Prostate gland (tissue), 2 donors: ENCODE data around the gene NUP133. TPM values are rescaled to one million over a fixed set of nuclear protein-coding genes. Genes with fewer than 3 reads are reported as not detected.
"Not testable (repeated sequence)": the region's sequence is repeated elsewhere in the genome, so short reads cannot be mapped to it uniquely, and the experiment has no call there.

ENCODE experiments used
- DNase-seq: peaks from one replicate; pipeline ENCODE4 v3.0.0-alpha.2; 2019; ENCODE audit warnings: low spot score
- H3K27ac ChIP-seq, 2 donors: fragments of 200-600 bp; sonication (generic); 2 replicates each; pipeline ENCODE4 v1.5.1; 2017 to 2019
- H3K27me3 ChIP-seq: fragments of 200-600 bp; sonication (generic); replicated peaks from 2 replicates; pipeline ENCODE4 v1.5.1; 2019; ENCODE audit not compliant: insufficient read depth
- H3K36me3 ChIP-seq, 2 donors: fragments of 200-600 bp; sonication (generic); 1 replicate in 1 of 2; 2 replicates in 1 of 2; pipeline versions ENCODE4 v1.5.1 to v1.8.1; 2017 to 2019
- H3K4me1 ChIP-seq: fragments of 200-600 bp; sonication (generic); replicated peaks from 2 replicates; pipeline ENCODE4 v1.5.1; 2019
- H3K4me3 ChIP-seq, 2 donors: fragments of 200-600 bp; sonication (generic); 2 replicates each; pipeline ENCODE4 v1.5.1; 2017 to 2019
- H3K9me3 ChIP-seq: fragments of 200-600 bp; sonication (generic); 2 replicates; pipeline ENCODE4 v1.5.1; 2017
- CTCF ChIP-seq, 4 experiments: fragments of 200-600 bp in 2 of 4; fragments of 450-650 bp in 2 of 4; sonication (generic) in 2 of 4; IDR thresholded peaks; 1 replicate in 3 of 4; 2 replicates in 1 of 4; pipeline ENCODE4 v1.5.1; 2016 to 2019; ENCODE audit warnings: antibody characterized with exemption in 4 of 4, mild to moderate bottlenecking in 2 of 4, moderate library complexity in 2 of 4
- POLR2A ChIP-seq: fragments of 450-650 bp; IDR thresholded peaks from one replicate; pipeline ENCODE4 v1.6.1; 2016; ENCODE audit warnings: antibody characterized with exemption, mild to moderate bottlenecking
- POLR2AphosphoS5 ChIP-seq: sonication (generic); formaldehyde crosslinking; IDR thresholded peaks from one replicate; pipeline ENCODE4 v1.6.1; 2017; ENCODE audit warnings: antibody characterized with exemption
- WGBS: methylation state at CpG from one replicate; pipeline ENCODE4 v1.1.5; 2018; 5-methylcytosine and 5-hydroxymethylcytosine counted together
- intact Hi-C: fragments of 100-400 bp; cut with DNase I; formaldehyde crosslinking; loops from one replicate; pipeline ENCODE4 v1.14.2; 2022
- total RNA-seq, 2 donors: library from RNA; depleted of rRNA; stranded (reverse); fragments of >200 nt; gene quantifications; one replicate each; pipeline ENCODE4 v1.1.0, GENCODE V29; 2016

The NUP133 gene
- total RNA-seq, 2 donors from 2014 or later: 26.3 to 36.4 TPM

GRCh38 chr1:229529639-229530038 is 21.5 kb upstream of the NUP133 start:
- H3K27ac ChIP-seq: no peak overlapping the region
- H3K9me3 ChIP-seq: no peaks in the 10 kb centered on the region
- intact Hi-C loops: no loop called here
- TF ChIP-seq CTCF (IDR thresholded peaks at IDR 0.05): no peak
- TF ChIP-seq POLR2AphosphoS5: no peak
- no peak for TF ChIP-seq POLR2A
- no peak for DNase-seq
- peaks cover 0 to 14% of the 10 kb centered on the region in 2 donors for H3K36me3 ChIP-seq
- no peaks in the 10 kb centered on the region for H3K4me1 ChIP-seq
- no peaks in the 10 kb centered on the region for H3K27me3 ChIP-seq
- 96% methylated on average over 7 of the region's 7 CpGs for WGBS
- H3K4me3 ChIP-seq: no peak overlapping the region

GRCh38 chr1:229526695-229527094 is 18.6 kb upstream of the NUP133 start:
- intact Hi-C loops: no loop called here
- no peak for TF ChIP-seq POLR2AphosphoS5
- TF ChIP-seq CTCF (IDR thresholded peaks at IDR 0.05): no peak
- no peak for TF ChIP-seq POLR2A
- H3K4me1 ChIP-seq: no peaks in the 10 kb centered on the region
- no peaks in the 10 kb centered on the region for H3K9me3 ChIP-seq
- no peak overlapping the region for H3K27ac ChIP-seq
- no peak for DNase-seq
- H3K4me3 ChIP-seq: no peak overlapping the region
- WGBS: 90% methylated on average over 1 of the region's 1 CpG
- H3K27me3 ChIP-seq: no peaks in the 10 kb centered on the region
- H3K36me3 ChIP-seq: peaks cover 0 to 14% of the 10 kb centered on the region in 2 donors

- TF ChIP-seq POLR2AphosphoS5: no peak
- no peak for TF ChIP-seq CTCF (IDR thresholded peaks at IDR 0.05)
- no peak for TF ChIP-seq POLR2A
- H3K27ac ChIP-seq: peak overlapping the region in 1 of 2 donors; percentile 16
- intact Hi-C loops: no loop called here
- WGBS: 55% methylated on average over 1 of the region's 1 CpG
- H3K4me3 ChIP-seq: no peak overlapping the region
- peaks cover 0 to 7% of the 10 kb centered on the region in 2 donors for H3K36me3 ChIP-seq
- no peaks in the 10 kb centered on the region for H3K9me3 ChIP-seq
- no peaks in the 10 kb centered on the region for H3K27me3 ChIP-seq
- no peaks in the 10 kb centered on the region for H3K4me1 ChIP-seq
- DNase-seq: no peak
Observed at GRCh38 chr1:229523052-229523451, 14.9 kb upstream of the NUP133 start.

- TF ChIP-seq CTCF (IDR thresholded peaks at IDR 0.05) (peak; percentile 47 to 70 (median 61)), POLR2AphosphoS5 (peak; percentile 47), POLR2A (no peak)
- no peak overlapping the region for H3K4me3 ChIP-seq
- DNase-seq: peak; percentile 66
- no peaks in the 10 kb centered on the region for H3K4me1 ChIP-seq
- no peaks in the 10 kb centered on the region for H3K27me3 ChIP-seq
- H3K27ac ChIP-seq: no peak overlapping the region
- no peaks in the 10 kb centered on the region for H3K36me3 ChIP-seq
- WGBS: 35% methylated on average over 8 of the region's 8 CpGs
- intact Hi-C loops: no loop called here
- H3K9me3 ChIP-seq: no peaks in the 10 kb centered on the region
Observed at GRCh38 chr1:229514578-229515275, 6.6 kb upstream of the NUP133 start.

GRCh38 chr1:229511625-229512024 is 3.5 kb upstream of the NUP133 start:
- H3K4me1 ChIP-seq, H3K36me3 ChIP-seq, intact Hi-C loops, DNase-seq, H3K27ac ChIP-seq, H3K9me3 ChIP-seq, H3K27me3 ChIP-seq, H3K4me3 ChIP-seq: not testable (repeated sequence)
- WGBS: 83% methylated on average over 6 of the region's 6 CpGs

- H3K27ac ChIP-seq, H3K27me3 ChIP-seq, intact Hi-C loops, DNase-seq, H3K36me3 ChIP-seq, H3K4me3 ChIP-seq, H3K9me3 ChIP-seq, H3K4me1 ChIP-seq: not testable (repeated sequence)
- WGBS: 89% methylated on average over 2 of the region's 2 CpGs
Observed at GRCh38 chr1:229511201-229511600, 3.1 kb upstream of the NUP133 start.
